GM18861 (cell line): Measurements from ENCODE around the gene UNC5CL.

ENCODE experiments used
- ATAC-seq: cut with Tn5 transposase; IDR thresholded peaks from one replicate; pipeline ENCODE4 v1.9.1; 2021; ENCODE audit not compliant: unreplicated experiment

UNC5CL gene

DNA sequence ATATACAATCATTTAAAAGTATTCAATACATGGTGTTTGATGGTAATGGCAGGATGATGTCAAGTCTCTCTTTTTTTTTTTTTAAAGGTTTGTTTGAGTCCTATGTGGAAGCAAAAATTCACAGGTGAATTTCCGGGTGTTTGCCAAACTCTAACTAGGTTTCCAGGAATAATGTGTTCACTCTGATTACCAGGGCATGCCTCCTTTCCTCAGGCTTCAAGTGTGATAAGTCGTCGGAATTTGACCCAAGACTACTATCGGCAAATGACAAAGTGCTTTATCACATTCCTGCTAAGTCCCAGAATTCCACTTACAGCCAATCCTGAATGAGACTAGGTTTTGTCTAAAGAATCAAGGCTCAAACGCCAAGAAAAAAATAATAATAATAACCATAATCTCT is 25.8 kb upstream of the UNC5CL start:
- no peak for ATAC-seq

DNA sequence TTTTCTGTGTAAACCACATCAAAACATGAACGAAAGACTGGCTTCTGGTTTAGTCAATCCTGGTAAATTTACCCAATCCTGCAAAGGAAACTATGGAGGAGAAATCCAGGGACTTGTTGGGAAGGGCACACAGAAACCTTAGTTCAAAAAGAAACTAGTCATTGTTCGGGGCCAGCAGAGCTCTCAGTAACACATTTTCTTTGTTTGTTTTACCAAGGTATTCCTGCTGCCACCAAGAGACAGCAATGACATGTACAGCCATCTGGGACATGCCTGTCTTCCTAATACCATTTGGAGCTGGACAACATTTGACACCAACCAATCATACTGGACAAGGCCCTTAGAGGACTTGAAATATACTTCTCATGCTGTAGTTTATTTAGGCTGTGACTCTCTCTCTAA is 24.9 kb upstream of the UNC5CL start:
- no peak for ATAC-seq

DNA sequence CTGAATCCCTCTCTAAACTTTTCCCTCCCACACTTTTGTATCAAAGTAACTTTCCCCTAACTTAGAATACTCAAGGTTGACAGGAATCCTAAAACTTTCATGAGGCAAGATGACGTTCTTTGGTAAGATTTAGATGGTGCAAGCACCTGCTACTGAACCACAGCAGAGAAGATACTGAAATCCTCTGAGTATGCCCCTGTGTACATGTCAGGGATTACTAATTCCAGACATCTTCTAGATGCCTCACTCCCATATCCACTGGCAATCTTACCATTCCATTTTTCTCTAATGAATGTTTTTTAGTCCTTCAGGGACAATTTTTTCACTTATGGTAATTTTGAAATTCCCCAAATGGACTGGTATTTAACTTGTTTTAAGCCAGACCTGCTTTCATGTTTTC is 23.0 kb upstream of the UNC5CL start:
- no peak for ATAC-seq

DNA sequence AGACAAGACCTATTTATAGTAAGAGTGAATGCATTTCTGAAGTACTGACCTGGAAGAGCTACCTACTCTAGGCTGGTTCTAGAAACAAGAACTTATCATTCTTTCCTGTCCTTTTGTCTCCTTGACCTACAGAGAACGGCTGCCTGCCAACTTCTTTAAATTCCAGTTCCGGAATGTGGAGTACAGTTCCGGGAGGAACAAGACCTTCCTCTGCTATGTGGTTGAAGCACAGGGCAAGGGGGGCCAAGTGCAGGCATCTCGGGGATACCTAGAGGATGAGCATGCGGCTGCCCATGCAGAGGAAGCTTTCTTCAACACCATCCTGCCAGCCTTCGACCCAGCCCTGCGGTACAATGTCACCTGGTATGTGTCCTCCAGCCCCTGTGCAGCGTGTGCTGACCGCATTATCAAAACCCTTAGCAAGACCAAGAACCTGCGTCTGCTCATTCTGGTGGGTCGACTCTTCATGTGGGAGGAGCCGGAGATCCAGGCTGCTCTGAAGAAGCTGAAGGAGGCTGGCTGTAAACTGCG is 22.2 kb upstream of the UNC5CL start:
- ATAC-seq, result no peak

- no peak for ATAC-seq
Measured at GRCh38 chr6:41059556-41059955, 20.5 kb upstream of the UNC5CL start.

DNA sequence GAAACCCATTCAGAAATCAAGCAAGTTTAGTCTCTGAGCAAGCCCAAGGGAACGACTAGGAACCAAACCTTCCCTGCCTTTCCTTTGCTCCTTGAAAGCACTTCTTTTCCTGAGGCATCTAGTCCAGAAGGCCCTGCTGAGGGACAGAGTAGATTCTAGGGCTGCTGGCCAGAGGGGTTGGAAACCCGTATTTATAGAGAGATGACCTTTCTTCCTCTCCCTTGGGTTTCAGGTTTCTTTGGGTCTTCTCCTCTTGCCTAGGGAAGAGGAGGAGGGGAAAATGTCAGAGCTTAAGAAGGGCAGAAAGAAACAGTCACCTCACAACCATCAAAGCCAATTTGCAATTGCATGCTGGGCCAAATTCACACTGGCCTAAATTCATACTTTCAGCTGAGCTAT is 19.8 kb upstream of the UNC5CL start:
- no peak for ATAC-seq

DNA sequence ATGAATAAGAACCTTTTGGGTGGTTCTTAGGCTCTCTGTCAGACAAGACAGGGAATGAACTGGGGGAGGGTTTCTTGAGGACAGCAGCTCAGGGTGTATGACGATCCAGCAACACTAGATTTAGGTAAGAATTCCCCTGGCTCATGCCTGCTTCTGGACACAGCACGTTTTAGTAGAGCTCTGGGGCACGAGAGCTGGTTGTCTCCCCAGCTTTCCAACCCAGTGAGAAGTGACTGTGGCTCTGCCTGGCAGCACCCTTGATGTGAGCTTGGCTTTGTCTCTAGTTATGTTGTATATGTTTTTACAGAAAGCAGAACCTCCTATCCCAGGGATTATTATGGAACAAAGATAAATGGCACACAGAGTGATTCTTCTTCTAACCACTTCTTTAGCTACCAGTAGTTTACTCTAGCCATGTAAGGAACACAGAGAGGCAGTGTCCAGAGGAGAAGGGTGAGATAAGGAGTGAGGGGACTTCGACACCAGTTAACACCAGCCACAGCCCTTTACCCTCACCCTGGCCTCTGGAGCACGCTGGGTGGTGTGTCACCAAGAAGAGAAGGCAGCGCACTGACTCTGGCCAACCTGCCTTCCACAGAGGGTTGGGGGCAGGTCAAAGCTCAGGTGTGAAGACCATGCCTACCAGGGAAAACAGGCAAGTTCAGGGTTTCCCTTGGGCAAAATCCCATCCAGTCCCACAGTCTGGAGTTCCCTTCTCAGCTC is 17.9 kb upstream of the UNC5CL start:
- no peak for ATAC-seq

DNA sequence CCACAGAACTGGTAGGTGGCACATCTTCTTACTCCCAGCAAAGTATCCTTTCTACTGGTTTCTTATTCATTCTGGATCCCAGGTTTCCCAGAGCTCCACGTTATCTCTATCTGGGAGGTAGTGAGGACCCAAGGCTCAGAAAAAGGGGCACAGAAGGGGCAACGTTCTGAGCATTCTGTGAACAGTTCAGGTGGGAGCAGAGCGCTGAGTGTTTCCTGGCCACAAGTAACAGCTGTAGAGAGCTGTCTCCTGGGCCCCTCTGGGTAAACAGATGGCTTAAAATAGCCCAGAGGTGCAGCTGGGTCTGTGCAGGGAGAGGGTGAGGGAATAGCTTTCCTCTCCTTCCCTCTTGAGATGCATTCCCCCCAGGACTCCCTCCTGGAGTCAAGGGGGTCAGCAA is 16.1 kb upstream of the UNC5CL start:
- ATAC-seq, result no peak

DNA sequence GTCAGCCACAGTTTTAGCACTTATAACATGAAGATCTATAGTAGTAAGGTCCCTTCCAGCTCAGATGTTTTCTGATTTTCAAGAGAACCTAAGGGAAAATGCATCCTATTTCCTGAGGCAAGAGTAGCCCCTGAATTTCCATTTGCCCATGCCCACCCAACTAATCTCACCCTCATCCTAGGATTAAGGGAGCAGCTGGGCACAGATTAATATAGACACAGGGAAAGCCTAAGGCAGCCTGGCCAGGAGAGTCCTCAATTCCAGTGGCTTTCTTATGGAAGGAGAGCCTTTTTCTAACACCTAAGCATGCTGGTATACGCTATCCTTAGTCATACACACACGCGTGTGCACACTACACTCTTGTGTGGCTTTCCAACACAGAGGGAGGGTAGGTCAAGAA is 15.5 kb upstream of the UNC5CL start:
- no peak for ATAC-seq

DNA sequence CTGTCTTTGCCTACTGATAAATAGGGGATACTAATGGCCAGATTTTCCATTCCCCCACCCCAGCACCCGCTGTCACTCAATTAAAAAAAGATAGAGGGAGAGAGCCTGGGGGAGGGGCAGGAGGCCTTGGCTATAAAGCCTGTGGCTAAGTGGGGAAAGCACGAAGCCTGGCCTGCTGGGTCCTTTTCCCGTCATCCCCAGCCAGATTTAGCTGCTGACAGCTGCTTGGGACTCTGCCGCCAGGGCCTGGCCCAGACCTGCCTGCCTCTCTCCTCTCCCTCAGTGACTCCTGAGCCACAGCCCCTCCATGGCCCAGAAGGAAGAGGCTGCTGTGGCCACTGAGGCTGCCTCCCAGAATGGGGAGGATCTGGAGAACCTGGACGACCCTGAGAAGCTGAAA is 14.0 kb upstream of the UNC5CL start, which contains the start of gene APOBEC2:
TSS of gene APOBEC2 (plus strand) at position 162 of the 400 bp plus-strand sequence. CDS start at position 308, 146 bp downstream.
- no peak for ATAC-seq

DNA sequence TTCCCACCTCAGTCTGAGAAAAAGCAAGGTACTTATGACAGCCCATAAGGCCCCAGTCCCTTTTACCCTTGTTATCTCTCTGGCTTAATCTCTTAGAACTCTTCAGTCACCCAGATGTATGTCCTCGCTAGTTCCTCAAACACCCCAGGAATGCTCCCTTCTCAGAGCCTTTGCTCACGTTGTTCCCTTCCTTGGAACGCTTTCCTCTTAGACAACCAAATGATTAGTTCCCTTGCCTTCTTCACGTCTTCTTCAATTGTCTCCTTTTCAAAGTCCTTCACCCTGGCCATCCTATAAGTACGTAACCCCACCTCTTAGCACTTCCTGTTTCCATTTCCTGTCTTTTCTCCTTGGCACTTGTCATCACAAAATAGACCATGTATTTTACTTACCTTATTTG is 12.9 kb upstream of the UNC5CL start:
- ATAC-seq, result no peak

DNA sequence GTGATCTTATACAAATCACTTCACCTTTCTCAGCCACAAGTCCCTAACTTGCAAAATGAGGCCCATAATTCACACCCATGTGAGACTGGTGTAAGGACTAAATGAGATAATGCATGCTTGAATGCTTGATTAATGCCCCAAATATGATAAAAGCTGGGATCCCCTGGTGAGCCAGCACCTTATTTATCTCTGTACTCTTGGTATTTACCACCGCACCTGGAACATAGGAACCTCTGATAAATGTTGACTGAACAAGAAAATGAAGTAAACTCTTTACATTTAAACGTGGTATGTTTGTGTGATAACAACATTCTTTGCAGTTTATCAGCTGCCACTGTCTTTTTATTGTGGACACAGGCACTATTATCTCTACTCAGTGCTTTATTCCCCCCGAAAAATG is 11.5 kb upstream of the UNC5CL start:
- no peak for ATAC-seq

- ATAC-seq, result no peak
Measured at GRCh38 chr6:41049955-41050354, 10.9 kb upstream of the UNC5CL start.

DNA sequence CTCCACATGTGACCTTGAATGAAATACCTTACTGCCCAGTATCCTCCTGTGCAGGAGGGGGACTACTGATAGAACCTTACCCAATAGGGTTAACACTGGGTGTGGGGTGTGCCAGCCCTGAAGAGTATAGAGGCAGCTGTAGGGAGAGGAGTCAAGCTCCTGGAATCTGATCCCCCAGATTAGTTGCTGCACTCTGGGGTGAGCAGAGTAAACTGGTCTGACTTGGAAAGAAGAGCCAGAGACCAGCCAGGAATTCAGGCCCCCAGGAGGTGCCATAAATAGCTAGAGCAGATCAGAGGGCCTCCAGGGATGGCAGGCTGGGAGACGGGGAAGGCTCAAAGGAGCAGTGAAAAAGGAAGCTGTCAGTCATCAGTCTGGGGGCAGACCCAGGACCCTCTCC is 10.5 kb upstream of the UNC5CL start:
- no peak for ATAC-seq

DNA sequence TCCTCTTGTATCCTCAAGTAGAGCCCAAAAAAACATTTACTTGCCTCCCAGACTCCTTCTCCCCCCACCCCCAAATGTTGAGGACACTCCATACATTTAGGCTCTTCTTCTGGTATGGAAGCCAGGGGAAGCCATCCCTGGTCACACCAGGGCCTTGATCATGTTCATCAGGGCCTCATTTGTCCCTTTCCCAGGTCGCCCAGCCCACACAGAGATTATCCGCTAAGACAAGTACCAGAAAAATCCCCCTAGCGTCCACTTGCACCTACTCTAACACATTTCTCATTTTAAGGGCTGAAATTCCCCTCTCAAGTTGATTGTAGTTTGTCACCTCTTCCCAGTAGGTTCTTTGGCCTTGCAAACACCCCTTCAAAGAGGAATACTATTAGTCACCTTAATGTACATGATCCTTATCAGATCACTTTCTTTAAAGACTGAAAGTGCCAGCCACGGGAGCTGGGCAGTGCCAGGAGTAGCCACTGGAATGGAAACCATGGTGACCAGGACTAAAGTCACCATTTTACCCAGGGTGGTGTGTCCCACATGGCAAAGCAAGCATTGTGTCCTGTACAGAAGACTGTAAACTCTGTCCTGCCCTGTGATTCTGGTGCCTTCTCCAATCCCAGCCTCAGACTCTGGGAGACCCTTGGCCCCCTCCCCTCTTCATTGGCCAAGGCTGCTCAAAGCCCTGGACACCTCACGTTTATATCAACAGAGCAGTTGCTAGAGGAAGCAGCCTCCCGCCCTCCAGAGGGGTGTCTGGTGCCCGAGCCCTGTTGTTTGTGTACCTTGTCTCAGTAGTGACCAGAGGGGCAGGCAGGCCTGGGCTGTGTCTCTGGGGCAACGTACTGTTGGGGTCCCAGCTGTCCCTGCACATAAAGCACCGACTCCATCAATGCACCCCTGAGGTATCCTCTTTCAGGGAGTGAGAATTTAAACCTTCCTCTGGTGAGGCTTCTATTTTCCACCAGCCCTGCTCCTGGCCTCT is 9.0 kb upstream of the UNC5CL start:
- no peak for ATAC-seq

DNA sequence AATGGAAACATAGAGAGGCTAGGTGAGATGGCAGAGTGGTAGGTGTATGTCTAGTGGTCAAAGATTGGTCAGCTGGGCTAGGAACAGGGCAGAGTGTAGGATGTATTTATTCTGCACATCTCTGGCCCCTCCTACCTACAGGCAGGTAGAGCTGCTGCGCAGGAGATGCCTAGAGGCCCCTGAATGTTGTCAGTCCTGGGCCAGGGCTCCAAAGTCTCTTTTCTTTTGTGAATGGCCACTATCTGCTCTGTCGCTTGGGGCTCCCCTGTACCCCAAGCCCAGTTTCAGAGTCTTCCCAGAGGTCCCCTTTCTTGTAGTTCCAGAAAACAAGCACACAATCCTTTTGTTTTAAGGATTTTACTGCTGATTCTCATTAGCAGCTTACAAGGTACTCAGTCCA is 8.3 kb upstream of the UNC5CL start:
- no peak for ATAC-seq

DNA sequence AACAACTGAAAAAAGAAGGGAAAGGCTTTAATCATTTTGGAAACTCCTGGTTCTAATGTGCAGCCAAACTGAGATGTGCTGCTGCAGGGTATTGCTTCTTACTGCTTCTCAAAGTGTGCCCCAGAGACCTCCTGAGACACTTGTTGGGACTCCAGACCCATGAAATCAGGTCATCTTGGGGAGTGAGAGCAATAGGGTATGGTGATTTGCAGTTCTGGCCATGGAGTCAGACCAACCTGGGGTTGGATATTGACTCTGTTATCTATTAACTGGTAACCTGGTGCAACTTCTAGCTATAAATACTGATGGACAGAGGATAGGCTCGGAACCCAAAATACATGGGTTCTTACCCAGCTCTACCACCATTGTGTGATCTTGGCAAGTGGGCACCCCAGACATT is 7.1 kb upstream of the UNC5CL start:
- ATAC-seq, result no peak

DNA sequence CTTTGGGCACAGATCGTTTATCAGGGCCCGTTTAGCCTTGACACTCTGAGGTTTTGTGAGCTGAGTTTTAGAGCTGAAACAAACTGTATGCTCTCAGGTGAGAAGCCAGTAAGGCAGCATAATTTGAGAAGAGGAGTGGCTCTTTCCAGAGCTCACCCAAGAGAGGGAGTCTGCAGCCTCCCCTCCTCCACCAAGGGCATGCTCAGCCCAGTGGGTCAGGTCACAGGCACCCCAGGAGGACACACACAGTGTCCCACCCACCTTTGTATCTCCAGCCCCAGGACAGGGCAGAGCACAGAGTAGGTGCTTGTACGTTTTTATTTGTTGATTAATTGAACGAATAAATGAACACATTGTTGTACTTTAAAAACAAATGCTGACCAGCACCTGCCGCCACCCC is 6.6 kb upstream of the UNC5CL start:
- ATAC-seq, result no peak

DNA sequence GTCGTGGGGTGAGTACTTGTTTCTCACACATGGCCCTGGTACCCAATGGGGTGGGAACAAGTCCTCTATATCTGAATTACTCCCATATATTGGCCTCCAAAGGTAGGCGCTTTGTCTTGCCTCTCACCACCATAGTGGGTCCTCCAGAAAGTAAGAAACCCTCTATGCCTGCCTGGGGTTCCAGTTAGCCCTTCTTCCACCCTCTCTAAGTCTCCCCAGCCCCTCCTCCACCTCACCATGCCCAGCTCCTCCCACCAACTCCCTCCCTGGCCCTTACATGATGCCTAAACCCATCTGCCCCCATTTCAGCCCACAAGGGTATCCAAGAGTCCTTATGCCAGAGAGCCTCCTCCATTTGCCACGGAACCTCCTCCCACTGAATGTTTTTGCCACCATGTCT is 4.1 kb upstream of the UNC5CL start:
- ATAC-seq, result no peak

GRCh38 chr6:41042226-41043055 is 3.4 kb upstream of the UNC5CL start, which contains the start of gene TSPO2:
TSPO2 (plus strand) TSS chr6:41042467; CDS start chr6:41042986, 519 bp downstream.
- ATAC-seq, result no peak
